NB4 (cell line): ENCODE measurements around the gene NLGN4Y.

ENCODE experiments used
- MYC ChIP-seq: IDR thresholded peaks from 2 replicates; pipeline ENCODE4 v1.6.1; 2011; ENCODE audit warnings: low read depth, low read length
- POLR2A ChIP-seq: IDR thresholded peaks from 2 replicates; pipeline ENCODE4 v1.6.1; 2011; ENCODE audit warnings: mild to moderate bottlenecking; ENCODE audit not compliant: insufficient read length; ENCODE audit errors: extremely low read depth
- TF ChIP-seq, protein P1 (sequence below): IDR thresholded peaks from 2 replicates; pipeline ENCODE4 v1.6.1; 2011; ENCODE audit warnings: low read depth, low read length
- TF ChIP-seq, protein P2 (sequence below): IDR thresholded peaks from one replicate; pipeline ENCODE4 v1.5.1; 2012; ENCODE audit warnings: low read depth, low read length

DNA sequence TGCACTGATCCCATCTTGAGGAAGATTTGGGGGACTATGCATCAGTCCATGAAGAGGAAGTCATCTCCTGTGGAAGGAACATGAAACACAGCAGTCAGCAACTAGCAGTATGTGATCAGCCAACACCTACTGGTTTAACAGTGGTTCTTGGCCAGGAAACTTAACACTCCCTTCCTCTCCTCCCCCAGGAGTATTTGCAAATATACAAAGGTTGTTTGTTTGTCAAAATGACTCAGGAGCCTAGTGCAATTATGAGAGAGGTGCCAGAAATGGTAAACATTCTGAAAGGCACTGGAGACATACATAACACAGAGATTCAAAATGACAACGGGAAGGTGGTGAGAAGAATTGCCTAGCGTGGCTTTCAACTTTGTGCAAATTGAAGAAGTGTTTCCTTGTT is 26.3 kb upstream of the NLGN4Y start:
- TF ChIP-seq, protein P1, sequence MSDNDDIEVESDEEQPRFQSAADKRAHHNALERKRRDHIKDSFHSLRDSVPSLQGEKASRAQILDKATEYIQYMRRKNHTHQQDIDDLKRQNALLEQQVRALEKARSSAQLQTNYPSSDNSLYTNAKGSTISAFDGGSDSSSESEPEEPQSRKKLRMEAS: no peak
- TF ChIP-seq, protein P2, sequence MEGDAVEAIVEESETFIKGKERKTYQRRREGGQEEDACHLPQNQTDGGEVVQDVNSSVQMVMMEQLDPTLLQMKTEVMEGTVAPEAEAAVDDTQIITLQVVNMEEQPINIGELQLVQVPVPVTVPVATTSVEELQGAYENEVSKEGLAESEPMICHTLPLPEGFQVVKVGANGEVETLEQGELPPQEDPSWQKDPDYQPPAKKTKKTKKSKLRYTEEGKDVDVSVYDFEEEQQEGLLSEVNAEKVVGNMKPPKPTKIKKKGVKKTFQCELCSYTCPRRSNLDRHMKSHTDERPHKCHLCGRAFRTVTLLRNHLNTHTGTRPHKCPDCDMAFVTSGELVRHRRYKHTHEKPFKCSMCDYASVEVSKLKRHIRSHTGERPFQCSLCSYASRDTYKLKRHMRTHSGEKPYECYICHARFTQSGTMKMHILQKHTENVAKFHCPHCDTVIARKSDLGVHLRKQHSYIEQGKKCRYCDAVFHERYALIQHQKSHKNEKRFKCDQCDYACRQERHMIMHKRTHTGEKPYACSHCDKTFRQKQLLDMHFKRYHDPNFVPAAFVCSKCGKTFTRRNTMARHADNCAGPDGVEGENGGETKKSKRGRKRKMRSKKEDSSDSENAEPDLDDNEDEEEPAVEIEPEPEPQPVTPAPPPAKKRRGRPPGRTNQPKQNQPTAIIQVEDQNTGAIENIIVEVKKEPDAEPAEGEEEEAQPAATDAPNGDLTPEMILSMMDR: no peak
- TF ChIP-seq MYC: no peak
- TF ChIP-seq POLR2A: no peak
